GM23338 (cell line): ENCODE measurements around the gene RAMAC. TPM values are rescaled to one million over a fixed set of nuclear protein-coding genes. Genes with fewer than 3 reads are reported as not detected.

Experiments
- ATAC-seq: fragments of 200-7000 bp; cut with Tn5 transposase; 3 replicates; pipeline ENCODE4 v1.9.1; 2020
- DNase-seq: peaks from one replicate; pipeline ENCODE4 v3.0.0-alpha.2; 2015; ENCODE audit warnings: low spot score
- H2AFZ ChIP-seq: fragments of 200-600 bp; sonication (generic); 2 replicates; pipeline ENCODE4 v1.8.0; 2016; ENCODE audit warnings: antibody characterized with exemption, mild to moderate bottlenecking, moderate library complexity
- H3F3A ChIP-seq: fragments of 200-600 bp; sonication (generic); replicated peaks from 2 replicates; pipeline ENCODE4 v1.8.0; 2017; ENCODE audit warnings: antibody characterized with exemption, mixed run types, low read depth
- H3K27ac ChIP-seq: fragments of 200-600 bp; sonication (generic); 2 replicates; pipeline ENCODE4 v1.6.1; 2016; ENCODE audit warnings: low read depth
- H3K27me3 ChIP-seq: fragments of 200-600 bp; sonication (generic); 2 replicates; pipeline ENCODE4 v1.8.0; 2016; ENCODE audit warnings: mild to moderate bottlenecking, mixed run types, moderate library complexity; ENCODE audit not compliant: insufficient read depth
- H3K36me3 ChIP-seq: fragments of 200-600 bp; sonication (generic); 2 replicates; pipeline ENCODE4 v1.8.0; 2016; ENCODE audit warnings: mild to moderate bottlenecking; ENCODE audit not compliant: insufficient read depth
- H3K4me1 ChIP-seq: fragments of 200-600 bp; sonication (generic); 2 replicates; pipeline ENCODE4 v1.8.0; 2016; ENCODE audit warnings: mild to moderate bottlenecking, moderate library complexity; ENCODE audit not compliant: insufficient read depth
- H3K4me2 ChIP-seq: fragments of 200-600 bp; sonication (generic); 2 replicates; pipeline ENCODE4 v1.7.1; 2017; ENCODE audit warnings: mixed run types
- H3K4me3 ChIP-seq: fragments of 200-600 bp; sonication (generic); 2 replicates; pipeline ENCODE4 v1.6.1; 2016; ENCODE audit warnings: mixed run types
- H3K79me2 ChIP-seq: fragments of 200-600 bp; sonication (generic); replicated peaks from 2 replicates; pipeline ENCODE4 v1.8.0; 2017; ENCODE audit warnings: mild to moderate bottlenecking; ENCODE audit not compliant: insufficient read depth
- H3K9me2 ChIP-seq: fragments of 200-600 bp; sonication (generic); 2 replicates; pipeline ENCODE4 v1.8.0; 2017; ENCODE audit not compliant: insufficient read depth
- H4K20me1 ChIP-seq: fragments of 200-600 bp; sonication (generic); replicated peaks from 2 replicates; pipeline ENCODE4 v1.8.0; 2017; ENCODE audit warnings: mild to moderate bottlenecking; ENCODE audit not compliant: insufficient read depth
- H3K27ac Mint-ChIP-seq: 2 replicates; pipeline ENCODE4 v1.8.0; 2020; ENCODE audit warnings: inconsistent platforms, mild to moderate bottlenecking, moderate library complexity, mixed read lengths
- H3K27me3 Mint-ChIP-seq: 3 replicates; pipeline ENCODE4 v1.8.0; 2022; ENCODE audit warnings: low read depth, mild to moderate bottlenecking, moderate library complexity, mixed read lengths, inconsistent platforms; ENCODE audit not compliant: insufficient read depth, poor library complexity
- H3K36me3 Mint-ChIP-seq: 3 replicates; pipeline ENCODE4 v1.8.0; 2021; ENCODE audit warnings: low read depth, mild to moderate bottlenecking, inconsistent platforms, moderate library complexity, mixed read lengths
- H3K4me1 Mint-ChIP-seq: 3 replicates; pipeline ENCODE4 v1.8.0; 2020; ENCODE audit warnings: mild to moderate bottlenecking, inconsistent platforms, mixed read lengths
- H3K4me3 Mint-ChIP-seq: 3 replicates; pipeline ENCODE4 v1.8.0; 2021; ENCODE audit warnings: moderate library complexity, mild to moderate bottlenecking, inconsistent platforms, mixed read lengths
- H3K9me3 Mint-ChIP-seq: 3 replicates; pipeline ENCODE4 v1.8.0; 2020; ENCODE audit warnings: moderate library complexity, mild to moderate bottlenecking, inconsistent platforms, mixed read lengths
- CTCF ChIP-seq, 2 experiments: fragments of 200-600 bp in 1 of 2; sonication (generic) in 1 of 2; conservative IDR thresholded peaks; 2 replicates each; pipeline versions ENCODE4 v1.5.1 to v1.6.1; 2016 to 2017; ENCODE audit warnings: antibody characterized with exemption in 2 of 2, low read depth in 2 of 2, mild to moderate bottlenecking in 2 of 2, moderate library complexity in 1 of 2
- ETS1 ChIP-seq: IDR thresholded peaks from 2 replicates; pipeline ENCODE4 v1.6.1; 2016; ENCODE audit warnings: antibody characterized with exemption
- REST ChIP-seq: IDR thresholded peaks from one replicate; pipeline ENCODE4 v1.6.1; 2018; ENCODE audit warnings: antibody characterized with exemption; ENCODE audit not compliant: unreplicated experiment
- STAT1 ChIP-seq: IDR thresholded peaks from one replicate; pipeline ENCODE4 v1.6.1; 2016; ENCODE audit warnings: antibody characterized with exemption; ENCODE audit not compliant: unreplicated experiment
- ZNF114 ChIP-seq: fragments of 250-450 bp; sonication (Bioruptor Pico); IDR thresholded peaks from 2 replicates; pipeline ENCODE4 v1.5.0; 2020; ENCODE audit warnings: mild to moderate bottlenecking, moderate library complexity
- polyA plus RNA-seq: library from polyadenylated mRNA; unstranded; fragments of >200 nt; fragmentation: Nextera tagmentation; extraction: Ambion mirVana; gene quantifications from 2 replicates; pipeline ENCODE4 v1.2.1, GENCODE V29; 2016
- total RNA-seq: library from RNA; depleted of rRNA; stranded (reverse); fragments of >200 nt; shearing (Covaris generic); gene quantifications from 2 replicates; pipeline ENCODE4 v1.2.3, GENCODE V29; 2014

RAMAC gene
- total and polyA plus RNA-seq, 2 experiments from 2014 or later, result 27.4 to 58.6 TPM

- no peak for TF ChIP-seq REST
Measured at GRCh38 chr15:82993144-82993543, 7.1 kb downstream of the RAMAC start (continued).

GRCh38 chr15:82995076-82995475, 9.1 kb downstream of the RAMAC start:
- H3K27me3 Mint-ChIP-seq, result peaks cover 4% of the 10 kb centered on the region
- TF ChIP-seq REST (no peak), ZNF114 (no peak), CTCF (conservative IDR thresholded peaks at IDR 0.05; ENCODE audit: low read depth in 2 of 2) (no peak), STAT1 (no peak), ETS1 (no peak)

More at GRCh38 chr15:82995076-82995475, 9.1 kb downstream of the RAMAC start:
- ATAC-seq (no peak), DNase-seq (no peak)
- no peaks in the 10 kb centered on the region for H3K36me3 ChIP-seq
- H2AFZ ChIP-seq, result no peak overlapping the region
- H3K79me2 ChIP-seq, result no peaks in the 10 kb centered on the region
- no peaks in the 10 kb centered on the region for H3K9me2 ChIP-seq
- H3K27me3 ChIP-seq, result no peaks in the 10 kb centered on the region
- H3K4me3 ChIP-seq, result no peak overlapping the region
- Mint-ChIP-seq H3K4me1 (peaks cover 1% of the 10 kb centered on the region; the same call in 1 of the 3 replicates), H3K27ac (no peak overlapping the region), H3K9me3 (peaks cover 5% of the 10 kb centered on the region; the same call in 2 of the 3 replicates), H3K4me3 (no peak overlapping the region), H3K36me3 (peaks cover 20% of the 10 kb centered on the region)
- H3K4me2 ChIP-seq, result no peak overlapping the region
- H4K20me1 ChIP-seq, result no peaks in the 10 kb centered on the region
- no peaks in the 10 kb centered on the region for H3K4me1 ChIP-seq
- no peak overlapping the region for H3K27ac ChIP-seq
- no peaks in the 10 kb centered on the region for H3F3A ChIP-seq
